T47D (cell line): ENCODE results near the gene CNNM2.

Experiments
- DNase-seq, 2 experiments: peaks; one replicate each; pipeline versions ENCODE4 v3.0.0 to v3.0.0-alpha.2; 2011 to 2012; ENCODE audit warnings: low read depth in 1 of 2, low spot score in 1 of 2
- JUND ChIP-seq: IDR thresholded peaks from 2 replicates; pipeline ENCODE4 v1.6.1; 2012; ENCODE audit warnings: low read depth
- in situ Hi-C: cut with HindIII; loops from 2 replicates; pipeline ENCODE4 v1.10.0; 2016; ENCODE audit warnings: low sequenced_read_pairs, low pct_unique_long_range_greater_than_20kb

CNNM2 gene

GRCh38 chr10:103083266-103083976 is 165.3 kb downstream of the CNNM2 start:
- no peak for TF ChIP-seq JUND
- no peak for DNase-seq
- in situ Hi-C loops, result no loop called here

- TF ChIP-seq JUND, result no peak
- no peak for DNase-seq
- in situ Hi-C loops, result no loop called here
These were observed 165.9 kb downstream of the CNNM2 start for GRCh38 chr10:103083977-103084320.

DNA sequence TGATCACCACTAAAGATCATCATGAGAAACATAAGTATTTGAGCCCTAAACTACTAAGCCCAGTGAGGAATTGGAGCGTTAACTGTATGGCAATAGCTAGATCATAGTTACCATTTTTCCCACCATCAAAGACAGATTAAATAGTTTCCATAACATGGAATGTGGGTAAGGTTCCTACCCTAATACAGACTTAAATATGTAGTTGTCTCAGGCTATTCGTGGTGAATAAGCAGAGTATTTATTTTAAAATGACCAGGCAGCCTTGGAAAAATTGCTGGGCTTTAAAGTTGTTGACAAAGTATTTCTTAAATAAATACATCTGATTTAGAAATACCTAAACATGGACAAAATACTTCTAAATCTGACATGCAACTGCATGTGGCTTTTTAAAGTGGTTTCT is 168.2 kb downstream of the CNNM2 start:
- TF ChIP-seq JUND, result no peak
- DNase-seq, result no peak
- in situ Hi-C loops, result no loop called here

DNA sequence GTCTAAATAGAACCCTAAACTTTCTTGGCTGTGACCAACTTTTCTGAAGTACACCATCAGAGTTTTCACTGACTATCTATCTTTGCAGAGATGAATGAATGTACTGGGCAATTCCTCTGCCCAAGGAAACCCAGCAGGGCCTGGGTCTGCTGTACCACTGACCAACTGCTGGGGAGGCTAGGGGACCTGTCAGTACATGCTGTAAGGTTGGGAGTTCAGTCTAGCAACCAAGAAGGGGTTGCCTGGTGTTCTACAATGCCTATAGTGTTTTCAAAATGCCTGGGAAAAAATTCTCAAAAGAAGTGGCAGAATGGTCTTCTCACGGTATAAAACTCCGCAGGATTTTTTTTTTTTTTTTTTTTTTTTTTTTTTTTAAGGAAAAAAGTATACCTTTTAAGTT is 168.7 kb downstream of the CNNM2 start:
- no peak for TF ChIP-seq JUND
- DNase-seq, result no peak
- in situ Hi-C loops, result no loop called here

GRCh38 chr10:103089493-103089892 is 171.4 kb downstream of the CNNM2 start:
- no peak for TF ChIP-seq JUND
- DNase-seq, result no peak
- in situ Hi-C loops, result no loop called here

DNA sequence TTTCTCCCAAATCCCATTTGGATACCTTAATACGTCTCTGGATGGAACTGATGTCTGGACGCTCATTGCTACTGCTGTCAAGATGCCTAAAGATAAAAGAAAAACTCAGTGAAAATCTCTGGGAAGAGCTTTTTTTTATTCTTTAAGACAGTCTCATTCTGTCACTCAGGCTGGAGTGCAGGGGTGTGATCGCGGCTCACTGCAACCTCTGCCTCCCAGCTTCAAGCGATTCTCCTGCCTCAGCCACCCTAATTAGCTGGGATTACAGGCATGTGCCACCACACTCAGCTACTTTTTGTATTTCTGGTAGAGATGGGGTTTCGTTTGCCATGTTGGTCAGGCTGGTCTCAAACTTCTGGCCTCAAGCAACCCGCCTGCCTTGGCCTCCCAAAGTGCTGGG is 172.8 kb downstream of the CNNM2 start:
- in situ Hi-C loops, result no loop called here
- TF ChIP-seq JUND, result no peak

GRCh38 chr10:103095005-103095404 is 176.9 kb downstream of the CNNM2 start:
- in situ Hi-C loops, result no loop called here
- DNase-seq, result no peak
- no peak for TF ChIP-seq JUND

More for the DNA sequence above, 172.8 kb downstream of the CNNM2 start:
- no peak for DNase-seq

DNA sequence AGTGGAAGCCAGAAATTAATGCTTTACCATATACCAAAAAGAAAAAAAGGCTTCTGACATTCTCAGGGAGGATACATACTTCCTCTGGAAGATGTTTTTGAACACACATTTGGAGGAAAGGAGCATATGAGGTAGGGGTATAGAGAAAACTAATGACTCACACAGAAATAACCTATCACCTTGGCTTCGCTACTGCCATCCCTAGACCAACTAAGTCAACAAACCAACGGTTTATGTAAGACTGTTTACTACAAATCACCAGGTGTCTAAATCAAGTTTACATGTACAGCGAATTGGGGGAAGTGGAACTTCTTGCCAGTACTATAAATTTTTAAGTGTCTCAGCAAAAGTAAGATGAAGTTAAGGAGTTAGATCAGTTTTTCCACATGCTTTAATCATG is 178.0 kb downstream of the CNNM2 start:
- TF ChIP-seq JUND, result no peak
- DNase-seq, result no peak
- in situ Hi-C loops, result no loop called here

DNA sequence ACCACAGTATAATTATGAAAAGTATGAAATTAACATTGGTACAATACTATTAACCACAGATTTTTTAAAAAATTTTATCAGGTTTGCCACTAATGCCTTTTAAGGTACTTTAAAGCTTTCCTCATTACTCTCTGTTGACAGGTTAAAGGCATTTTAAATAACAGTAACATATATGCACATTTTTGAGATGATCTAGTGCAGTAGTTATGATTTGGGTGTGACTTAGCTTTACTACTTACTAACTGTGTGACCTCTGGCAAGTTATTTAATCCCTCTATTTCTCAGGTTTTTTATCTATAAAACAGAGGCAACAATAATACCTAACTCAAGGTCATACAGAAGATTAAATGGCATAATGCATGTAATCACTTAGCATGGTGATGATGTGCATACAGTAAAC is 180.1 kb downstream of the CNNM2 start:
- DNase-seq, result no peak
- no peak for TF ChIP-seq JUND
- in situ Hi-C loops, result no loop called here

DNA sequence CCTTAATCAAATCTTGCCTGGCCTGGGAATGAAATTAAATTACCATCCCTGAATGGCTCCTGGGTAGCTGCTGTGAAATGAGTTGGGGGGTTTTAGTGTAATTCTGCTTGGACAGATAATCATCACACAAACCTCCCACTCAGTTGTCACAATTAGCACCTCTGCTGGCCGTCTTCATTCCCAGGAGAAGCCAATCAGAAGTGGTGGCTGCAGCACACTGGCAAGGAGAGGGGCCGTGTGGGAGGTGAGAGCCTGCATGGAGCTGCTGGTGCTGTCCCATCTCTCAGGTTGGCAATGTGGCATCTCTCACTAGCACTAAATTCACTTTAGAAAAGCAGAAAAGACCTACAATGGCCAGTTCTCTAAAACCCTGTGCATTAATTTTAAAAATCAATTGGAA is 182.5 kb downstream of the CNNM2 start:
- no peak for DNase-seq
- no peak for TF ChIP-seq JUND

GRCh38 chr10:103102195-103102594 is 184.1 kb downstream of the CNNM2 start:
- in situ Hi-C loops, result no loop called here
- DNase-seq, result no peak
- TF ChIP-seq JUND, result no peak

More for the DNA sequence above, 182.5 kb downstream of the CNNM2 start:
- in situ Hi-C loops, result no loop called here

DNA sequence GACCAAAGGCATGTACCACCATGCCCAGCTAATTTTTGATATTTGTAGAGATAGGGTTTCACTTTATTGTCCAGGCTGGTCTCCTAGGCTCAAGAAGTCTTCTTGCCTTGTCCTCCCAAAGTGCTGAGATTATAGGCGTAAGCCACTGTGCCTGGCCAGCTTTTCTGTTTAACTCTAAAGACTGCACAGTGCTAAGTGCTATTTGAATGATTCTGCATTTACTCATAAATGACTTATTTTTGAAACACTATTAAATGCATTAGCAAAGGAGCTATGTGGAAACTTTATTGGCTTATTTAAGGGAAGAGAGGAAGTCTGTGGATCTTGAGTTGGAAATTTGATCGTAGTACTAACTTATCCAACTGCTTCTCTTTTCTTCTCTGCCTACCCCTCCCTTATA is 185.9 kb downstream of the CNNM2 start:
- in situ Hi-C loops, result no loop called here
- no peak for TF ChIP-seq JUND
- no peak for DNase-seq

GRCh38 chr10:103104721-103105120 is 186.6 kb downstream of the CNNM2 start:
- no peak for DNase-seq
- in situ Hi-C loops, result no loop called here
- TF ChIP-seq JUND, result no peak

GRCh38 chr10:103105462-103105861 is 187.4 kb downstream of the CNNM2 start:
- no peak for TF ChIP-seq JUND
- in situ Hi-C loops, result no loop called here
- no peak for DNase-seq
